ENCODE results near the gene RCAN2.

The RCAN2 gene

GRCh38 chr6:46269447-46270229 lies 221.6 kb downstream of the RCAN2 start:
- TF ChIP-seq ZFX (IDR thresholded peaks at IDR 0.05): no peak
- H3K27ac ChIP-seq: no peak overlapping the region

DNA sequence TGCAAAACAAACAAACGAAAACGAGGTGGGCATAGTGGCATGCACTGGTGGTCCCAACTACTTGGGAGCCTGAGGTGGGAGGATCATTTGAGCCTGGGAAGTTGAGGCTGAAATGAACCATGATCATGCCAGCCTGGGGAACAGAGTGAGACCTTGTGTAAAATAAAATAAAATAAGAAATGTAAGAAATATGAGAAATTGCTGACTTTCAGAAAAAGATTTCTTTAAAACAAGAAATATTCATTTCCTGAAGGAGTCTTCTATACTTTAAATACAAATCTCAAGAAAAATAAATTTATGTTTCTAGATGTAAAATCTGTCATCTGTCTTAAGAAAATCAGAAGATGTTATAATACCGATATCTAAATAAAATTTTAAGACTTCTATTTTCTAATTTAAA lies 223.7 kb downstream of the RCAN2 start:
- no peak for TF ChIP-seq ZFX (IDR thresholded peaks at IDR 0.05)
- TF ChIP-seq, protein P1, sequence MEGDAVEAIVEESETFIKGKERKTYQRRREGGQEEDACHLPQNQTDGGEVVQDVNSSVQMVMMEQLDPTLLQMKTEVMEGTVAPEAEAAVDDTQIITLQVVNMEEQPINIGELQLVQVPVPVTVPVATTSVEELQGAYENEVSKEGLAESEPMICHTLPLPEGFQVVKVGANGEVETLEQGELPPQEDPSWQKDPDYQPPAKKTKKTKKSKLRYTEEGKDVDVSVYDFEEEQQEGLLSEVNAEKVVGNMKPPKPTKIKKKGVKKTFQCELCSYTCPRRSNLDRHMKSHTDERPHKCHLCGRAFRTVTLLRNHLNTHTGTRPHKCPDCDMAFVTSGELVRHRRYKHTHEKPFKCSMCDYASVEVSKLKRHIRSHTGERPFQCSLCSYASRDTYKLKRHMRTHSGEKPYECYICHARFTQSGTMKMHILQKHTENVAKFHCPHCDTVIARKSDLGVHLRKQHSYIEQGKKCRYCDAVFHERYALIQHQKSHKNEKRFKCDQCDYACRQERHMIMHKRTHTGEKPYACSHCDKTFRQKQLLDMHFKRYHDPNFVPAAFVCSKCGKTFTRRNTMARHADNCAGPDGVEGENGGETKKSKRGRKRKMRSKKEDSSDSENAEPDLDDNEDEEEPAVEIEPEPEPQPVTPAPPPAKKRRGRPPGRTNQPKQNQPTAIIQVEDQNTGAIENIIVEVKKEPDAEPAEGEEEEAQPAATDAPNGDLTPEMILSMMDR (conservative IDR thresholded peaks at IDR 0.05): no peak
- H3K27ac ChIP-seq: no peak overlapping the region

GRCh38 chr6:46265373-46265772 lies 225.9 kb downstream of the RCAN2 start:
- no peak for TF ChIP-seq ZFX (IDR thresholded peaks at IDR 0.05)
- TF ChIP-seq, protein P1 (conservative IDR thresholded peaks at IDR 0.05): no peak
- no peak overlapping the region for H3K27ac ChIP-seq

DNA sequence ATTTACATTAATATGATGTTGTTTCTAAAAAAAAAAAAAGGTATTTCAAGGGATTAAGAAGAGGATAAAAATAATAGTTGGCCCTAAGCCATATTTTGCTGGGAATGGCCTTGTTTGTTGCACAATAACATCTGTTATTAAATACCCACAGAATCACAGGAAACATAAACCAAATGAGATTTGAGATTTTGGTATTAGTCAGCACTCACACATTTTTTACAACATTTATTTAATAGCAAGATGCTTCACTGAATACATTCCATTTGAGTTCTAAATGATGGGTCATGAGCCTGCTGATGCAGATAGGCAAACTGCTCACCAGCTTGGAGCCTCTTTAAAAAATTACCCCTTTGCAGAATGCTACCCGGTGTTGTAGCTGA lies 227.6 kb downstream of the RCAN2 start:
- H3K27ac ChIP-seq: no peak overlapping the region
- TF ChIP-seq, protein P1 (conservative IDR thresholded peaks at IDR 0.05): no peak
- no peak for TF ChIP-seq ZFX (IDR thresholded peaks at IDR 0.05)

DNA sequence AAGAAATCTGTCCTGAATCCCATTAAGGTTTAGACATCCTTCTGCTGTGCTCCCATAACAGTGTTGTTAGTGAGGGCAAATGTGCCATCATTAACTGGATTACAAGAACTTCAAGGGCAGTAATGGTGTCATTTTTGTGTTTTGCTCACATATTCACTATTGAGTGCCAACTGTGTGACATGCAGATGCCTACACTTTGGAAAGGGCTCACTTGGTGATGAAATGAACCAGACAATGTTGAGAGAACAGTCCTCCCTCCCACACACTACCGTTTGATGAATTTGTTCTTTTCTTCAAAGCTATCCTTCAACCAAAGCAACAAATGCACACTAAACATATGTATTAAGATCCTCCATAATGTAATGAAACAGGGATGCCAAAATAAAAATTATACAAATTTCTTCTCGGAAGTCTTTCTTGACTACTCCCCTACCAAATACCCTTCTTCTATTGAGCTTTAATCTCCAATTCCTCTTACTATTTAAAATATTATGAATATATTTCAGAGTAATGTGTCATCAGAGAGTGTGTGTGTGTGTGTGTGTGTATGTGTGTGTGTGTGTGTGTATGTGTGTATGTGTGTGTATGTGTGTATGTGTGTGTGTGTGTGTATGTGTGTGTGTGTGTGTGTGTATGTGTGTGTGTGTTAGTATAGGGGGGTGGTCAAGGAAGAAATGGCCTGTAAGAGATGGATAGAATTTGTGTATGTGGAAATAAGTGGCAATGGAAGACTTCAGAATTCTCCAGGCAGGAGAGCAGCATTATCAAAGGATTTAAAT lies 228.1 kb downstream of the RCAN2 start:
- no peak for TF ChIP-seq ZFX (IDR thresholded peaks at IDR 0.05)
- TF ChIP-seq, protein P1 (conservative IDR thresholded peaks at IDR 0.05): no peak
- no peak overlapping the region for H3K27ac ChIP-seq

- H3K27ac ChIP-seq: no peak overlapping the region
- no peak for TF ChIP-seq ZFX (IDR thresholded peaks at IDR 0.05)
- TF ChIP-seq, protein P1 (conservative IDR thresholded peaks at IDR 0.05): no peak
Measured at GRCh38 chr6:46258249-46258648, 233.0 kb downstream of the RCAN2 start.

GRCh38 chr6:46255528-46255927 lies 235.7 kb downstream of the RCAN2 start:
- TF ChIP-seq, protein P1 (conservative IDR thresholded peaks at IDR 0.05): no peak
- H3K27ac ChIP-seq: no peak overlapping the region
